Stimulated activated CD8-positive, alpha-beta memory T cell treated with anti-CD3 and anti-CD28 coated beads, Interleukin-7, amount 100 ng/mL, for 48 hours (primary cell): Measurements from ENCODE around the gene PHF2.

Experiments used
- DNase-seq, 2 donors: peaks; one replicate each; pipeline ENCODE4 v3.0.0-alpha.2; 2020; ENCODE audit warnings: low read depth in 1 of 2; ENCODE audit errors: extremely low read depth in 1 of 2

Gene PHF2

DNA sequence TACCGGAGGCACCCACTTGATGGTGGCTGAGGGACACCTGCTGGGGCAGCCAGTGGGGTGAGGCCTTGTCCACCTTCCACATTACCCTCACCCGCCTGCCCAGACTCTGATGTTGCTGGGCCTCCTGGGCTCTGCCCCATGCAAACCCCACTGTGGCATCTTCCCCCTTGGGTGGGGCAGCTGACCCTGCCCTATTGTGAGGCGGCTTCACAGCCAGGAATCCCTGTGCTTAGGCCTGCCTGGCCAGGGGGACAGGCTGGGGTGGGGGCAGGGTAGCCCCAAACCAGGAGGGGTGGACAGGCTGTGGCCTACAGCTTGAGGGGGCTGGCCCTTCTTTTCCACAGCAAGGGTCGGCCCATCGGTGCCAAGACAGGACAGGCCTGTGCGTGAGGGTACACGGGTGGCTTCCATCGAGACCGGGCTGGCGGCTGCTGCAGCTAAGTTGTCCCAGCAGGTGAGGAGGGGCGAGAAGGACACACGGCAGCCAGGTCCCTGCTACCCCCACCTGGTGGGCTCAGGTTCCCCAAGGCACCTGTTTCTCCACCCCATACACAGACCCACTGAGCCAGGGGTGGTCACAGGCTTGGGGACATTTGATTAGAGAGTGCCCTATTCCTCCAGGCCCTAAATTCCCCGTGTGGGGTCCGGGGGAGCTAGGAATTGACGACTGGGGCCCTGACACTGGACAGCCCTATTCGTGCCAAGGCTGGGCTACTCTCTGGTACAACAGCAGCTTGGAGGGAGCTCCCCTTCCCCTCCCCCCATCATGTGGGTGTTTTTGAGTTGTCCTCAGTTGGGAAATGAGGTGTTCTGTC lies 99.2 kb downstream of the PHF2 start:
- no peak for DNase-seq

DNA sequence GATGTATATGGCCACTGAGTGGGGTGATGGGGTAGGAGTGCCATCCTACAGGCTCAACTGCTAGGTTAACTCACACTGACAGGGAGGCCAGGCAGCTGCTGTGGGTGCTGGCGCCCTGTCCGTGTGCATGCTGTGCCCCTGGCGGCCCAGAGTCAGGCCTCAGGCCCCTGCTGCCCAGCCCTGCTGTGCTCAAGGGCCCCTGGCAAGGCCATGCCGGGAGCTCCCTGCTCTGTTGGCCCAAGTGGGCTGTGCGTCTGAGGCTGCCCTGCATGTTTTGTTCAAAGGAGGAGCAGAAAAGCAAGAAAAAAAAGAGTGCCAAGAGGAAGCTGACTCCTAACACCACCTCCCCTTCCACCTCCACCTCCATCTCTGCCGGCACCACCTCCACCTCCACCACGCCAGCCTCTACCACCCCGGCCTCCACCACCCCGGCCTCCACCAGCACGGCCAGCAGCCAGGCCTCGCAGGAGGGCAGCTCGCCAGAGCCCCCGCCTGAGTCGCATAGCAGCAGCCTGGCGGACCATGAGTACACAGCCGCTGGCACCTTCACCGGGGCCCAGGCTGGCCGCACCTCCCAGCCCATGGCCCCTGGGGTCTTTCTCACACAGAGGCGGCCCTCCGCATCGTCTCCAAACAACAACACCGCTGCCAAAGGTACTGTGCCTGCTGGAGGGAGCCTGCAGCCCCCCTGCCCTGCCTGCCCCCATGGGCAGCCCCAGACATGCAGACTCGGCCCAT lies 100.1 kb downstream of the PHF2 start:
- no peak for DNase-seq

DNA sequence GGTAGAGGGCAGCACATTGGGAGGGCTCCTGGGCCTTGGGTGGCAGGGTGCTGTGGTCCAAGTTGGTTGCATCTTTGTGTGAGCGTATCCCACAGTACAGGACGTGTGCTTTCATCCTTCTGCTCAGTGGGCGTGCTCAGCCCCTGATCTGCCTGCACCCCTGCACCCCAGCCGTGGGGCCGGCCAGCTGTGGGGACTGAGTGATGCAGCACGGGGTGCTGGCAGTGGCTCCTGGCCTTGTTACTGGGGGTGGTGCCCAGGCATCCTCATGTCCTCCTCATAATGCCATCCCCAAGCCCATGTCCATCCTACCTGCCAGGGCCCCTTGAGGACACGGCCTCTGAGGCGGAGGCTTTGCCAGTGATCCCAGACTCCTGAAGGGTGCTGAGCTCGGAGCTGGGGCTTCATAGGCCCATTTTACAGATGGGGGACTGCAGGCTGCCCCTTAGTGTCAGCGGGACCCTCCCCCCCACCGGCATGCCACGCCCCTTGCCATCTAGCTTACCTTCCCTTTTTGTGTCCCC lies 100.7 kb downstream of the PHF2 start:
- DNase-seq, result no peak

DNA sequence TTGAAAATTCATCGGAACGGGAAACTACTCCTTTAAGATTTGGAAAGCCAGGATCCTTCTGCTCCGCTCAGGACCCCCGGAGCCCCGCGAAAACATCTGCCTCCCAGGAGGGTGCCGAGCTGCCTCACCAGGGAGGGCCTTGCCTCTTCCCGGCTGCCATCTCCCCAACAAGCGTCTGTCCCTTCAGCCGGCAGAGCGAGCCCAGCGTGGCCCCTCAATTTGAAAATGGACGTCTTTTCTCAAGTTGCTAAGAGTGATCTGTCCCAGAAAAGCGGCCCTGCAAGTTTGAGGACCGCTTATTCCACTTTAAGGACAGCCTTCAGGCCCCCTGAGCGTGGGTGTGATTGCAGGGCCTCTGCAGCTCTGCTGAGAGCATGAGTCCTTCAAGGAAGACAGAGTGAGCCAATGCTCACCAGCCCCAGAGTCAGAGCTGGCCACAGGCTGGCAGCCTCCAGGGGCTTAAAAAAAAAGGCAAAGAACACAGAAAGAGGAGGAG lies 101.3 kb downstream of the PHF2 start:
- DNase-seq, result no peak

DNA sequence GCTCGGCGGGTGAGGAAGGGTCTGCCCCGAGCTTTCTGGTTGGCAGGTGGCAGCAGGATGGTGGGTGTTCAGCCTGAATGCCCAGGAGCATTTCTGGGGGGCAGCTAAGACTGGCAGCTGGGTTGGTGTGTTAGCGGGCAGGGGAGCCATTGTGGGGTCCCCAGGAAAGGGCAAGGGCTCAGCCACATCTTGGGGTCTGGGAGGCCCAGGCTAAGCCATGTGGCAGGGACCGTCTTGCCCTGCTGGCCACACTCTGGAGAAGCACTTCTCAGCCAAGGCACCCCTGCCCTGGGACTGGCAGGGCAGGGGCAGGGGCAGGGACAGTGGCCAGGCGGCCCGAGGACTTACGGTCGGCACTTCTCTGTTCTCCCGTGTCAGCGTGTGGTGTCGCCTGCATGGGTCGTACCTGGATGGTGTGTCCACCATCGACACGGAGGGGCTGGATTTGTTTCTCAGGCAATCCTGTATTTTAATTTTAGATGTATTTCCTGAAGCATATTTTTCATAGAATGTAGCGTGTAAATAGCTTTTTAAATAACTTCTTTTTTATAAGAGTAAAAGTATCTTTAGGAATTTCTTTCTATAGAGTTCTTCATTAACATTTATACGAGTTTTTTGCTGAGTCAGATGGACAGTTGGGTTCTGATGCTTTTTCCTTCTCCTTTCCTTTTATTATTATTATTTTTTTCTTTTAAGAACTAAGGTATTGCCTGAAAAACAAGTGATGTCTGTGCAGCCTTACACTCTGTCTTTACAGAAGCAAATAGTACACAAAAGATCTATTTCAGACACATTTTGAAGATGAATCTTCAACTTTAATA lies 102.0 kb downstream of the PHF2 start:
- DNase-seq, result no peak

DNA sequence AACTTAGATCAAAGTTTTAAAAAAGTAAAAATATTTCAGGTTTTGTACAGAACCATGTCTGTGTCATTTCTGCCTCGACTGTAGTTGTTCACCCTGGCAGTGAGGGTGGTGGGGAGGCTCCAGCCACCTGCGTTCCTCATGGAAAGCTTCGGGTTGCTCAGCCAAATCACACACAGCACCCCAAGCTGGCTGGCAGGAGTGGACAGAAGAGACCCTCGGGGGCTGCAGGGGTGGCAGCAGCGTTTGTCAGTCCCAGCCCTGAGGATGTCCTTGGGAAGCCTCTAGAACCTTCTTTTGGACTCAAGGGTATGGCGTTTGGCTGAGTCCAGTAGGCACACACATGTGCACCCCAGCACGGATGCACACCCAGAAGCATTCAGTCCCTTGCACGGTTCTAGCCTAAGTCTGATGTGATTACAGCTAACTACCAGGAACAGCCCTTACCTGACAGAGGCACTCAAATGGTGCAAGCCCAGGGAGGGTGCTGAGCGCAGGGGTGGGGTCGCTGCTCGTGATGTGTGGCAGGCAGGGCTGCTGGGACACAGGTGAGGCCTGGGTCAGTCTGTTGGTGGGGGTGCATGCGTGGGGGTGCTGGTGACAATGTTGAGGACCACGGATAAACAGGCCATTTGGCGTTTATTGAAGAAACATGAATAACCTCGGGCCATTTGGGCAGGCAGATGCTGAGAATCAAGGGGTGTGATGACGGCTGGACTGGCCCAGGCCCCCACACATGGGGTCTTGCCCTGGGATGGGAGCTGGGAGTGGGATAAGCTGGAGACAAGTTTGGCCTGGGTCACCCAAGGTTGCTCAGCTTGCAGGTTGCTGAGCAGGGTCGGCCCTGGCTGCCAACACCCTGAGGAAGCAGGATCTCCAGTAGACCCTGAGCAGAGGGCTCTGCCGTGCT lies 103.4 kb downstream of the PHF2 start:
- no peak for DNase-seq

DNA sequence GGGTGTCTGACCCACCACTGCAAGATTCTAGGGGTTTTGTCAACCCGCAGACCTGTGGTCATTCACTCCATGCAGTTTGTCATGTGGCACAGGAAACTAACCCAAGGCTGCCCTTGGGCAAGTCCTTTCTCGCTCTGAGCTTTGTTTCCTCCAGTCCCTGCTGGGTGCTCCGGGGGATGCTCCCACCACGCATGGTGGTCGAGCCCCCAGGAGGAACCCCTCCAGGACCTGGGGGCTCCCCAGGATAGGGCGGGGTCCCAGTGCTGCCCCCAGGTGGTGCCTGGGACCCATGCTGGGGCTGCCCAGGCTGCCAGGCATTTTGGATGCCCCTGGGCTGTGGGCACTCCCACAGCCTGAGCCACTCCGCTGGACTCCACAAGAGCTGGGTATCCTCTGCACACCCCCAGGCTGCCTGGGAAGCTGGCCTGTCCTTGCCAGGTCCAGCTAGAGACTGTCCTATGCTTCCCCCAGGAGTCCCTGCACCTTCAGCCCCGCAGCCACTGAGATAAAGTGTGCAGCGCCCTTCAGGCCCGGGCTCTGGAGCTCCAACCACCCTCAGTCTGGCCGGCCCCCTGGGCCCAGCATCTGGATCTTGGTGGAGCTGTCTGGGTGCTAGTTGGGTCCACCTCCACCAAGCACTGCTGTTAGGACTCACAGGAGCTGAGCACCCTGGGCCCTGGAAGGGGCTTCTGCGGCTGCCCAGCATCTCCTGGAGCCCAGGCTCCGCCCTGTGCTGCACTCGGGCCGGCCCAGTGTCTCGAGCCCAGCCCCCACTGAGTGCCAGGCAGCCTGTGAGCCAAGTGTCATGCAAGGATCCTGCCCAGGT lies 104.3 kb downstream of the PHF2 start:
- DNase-seq, result no peak

DNA sequence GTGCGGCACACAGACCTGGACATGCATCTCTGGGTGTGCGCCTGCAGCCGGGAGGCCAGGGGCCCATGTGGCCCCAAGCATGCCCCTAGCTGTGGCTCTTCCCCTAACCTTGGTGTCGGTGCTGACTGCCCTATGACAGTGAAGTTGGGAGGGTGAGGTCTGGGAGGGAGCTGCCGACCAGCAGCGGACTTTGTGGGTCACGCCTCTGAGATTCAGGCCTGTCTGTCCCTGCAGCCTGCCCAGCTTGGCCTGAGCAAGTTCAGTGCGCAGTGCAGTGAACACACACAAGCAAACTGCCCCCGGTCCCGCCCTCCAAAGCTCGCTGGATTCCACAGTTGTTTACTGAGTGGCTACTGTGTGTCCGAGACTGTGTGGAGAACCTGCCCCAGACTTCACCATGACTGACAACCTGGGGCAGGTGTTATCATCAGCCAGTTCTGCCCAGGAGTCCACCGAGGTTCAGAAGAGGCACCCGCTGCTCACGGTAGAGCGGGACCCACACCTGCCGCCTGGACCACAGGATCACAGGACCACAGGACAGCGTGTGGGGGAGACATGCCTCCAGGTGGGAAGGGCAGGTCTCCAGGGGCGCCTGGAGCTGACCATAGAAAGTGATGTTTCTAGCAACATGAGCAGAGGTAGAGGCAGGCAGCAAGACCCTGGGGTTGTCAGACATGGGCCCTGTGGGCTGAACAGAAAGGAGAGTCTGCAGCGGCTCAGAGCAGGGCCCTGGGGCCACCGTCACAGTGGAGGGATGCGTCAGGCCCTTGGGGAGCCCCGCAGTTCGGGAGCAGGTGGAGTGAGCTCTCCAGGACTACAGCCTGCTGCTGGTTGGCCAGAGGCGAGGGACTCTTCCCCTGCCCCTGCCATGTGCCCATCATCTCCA lies 105.1 kb downstream of the PHF2 start:
- DNase-seq, result no peak

DNA sequence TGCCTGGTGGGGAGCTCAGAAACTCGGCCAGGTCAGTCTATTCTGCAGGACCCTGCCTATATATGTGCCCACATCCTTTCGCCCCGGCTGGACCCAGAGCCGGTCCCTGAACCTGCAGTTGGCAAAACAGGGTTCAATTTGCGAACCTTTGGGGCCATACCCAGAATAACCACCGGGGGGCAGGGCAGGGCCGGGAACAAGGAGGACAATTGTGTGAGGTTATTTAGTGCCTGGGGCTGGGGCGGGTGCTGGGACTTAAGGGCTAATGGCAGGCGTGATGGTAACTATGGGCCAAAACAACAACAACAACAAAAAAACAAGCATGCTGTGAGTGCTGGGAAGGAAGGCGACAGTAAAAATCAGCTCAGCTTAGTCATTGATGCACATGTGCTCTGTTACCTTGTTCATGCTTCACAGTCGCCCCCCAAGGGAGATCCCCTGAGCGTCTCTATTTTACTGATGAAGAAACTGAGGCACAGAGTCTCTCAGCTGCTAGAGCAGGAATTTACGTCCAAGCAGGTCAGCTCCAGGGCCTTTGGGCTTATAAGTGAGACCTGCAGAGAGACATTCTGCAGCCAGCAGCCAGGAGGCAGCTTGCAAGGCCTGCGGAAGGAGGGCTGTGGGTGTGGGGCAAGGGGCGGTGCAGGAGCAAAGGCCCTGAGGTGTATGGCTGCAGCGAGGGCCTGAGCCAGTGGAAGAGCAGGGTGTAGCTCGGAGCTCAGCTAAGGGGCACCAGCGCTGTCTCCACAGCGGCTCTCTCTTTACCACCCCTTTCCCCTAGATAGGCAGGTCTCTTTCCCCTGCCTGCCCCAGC lies 106.0 kb downstream of the PHF2 start:
- DNase-seq, result peak; percentile 25 to 48

DNA sequence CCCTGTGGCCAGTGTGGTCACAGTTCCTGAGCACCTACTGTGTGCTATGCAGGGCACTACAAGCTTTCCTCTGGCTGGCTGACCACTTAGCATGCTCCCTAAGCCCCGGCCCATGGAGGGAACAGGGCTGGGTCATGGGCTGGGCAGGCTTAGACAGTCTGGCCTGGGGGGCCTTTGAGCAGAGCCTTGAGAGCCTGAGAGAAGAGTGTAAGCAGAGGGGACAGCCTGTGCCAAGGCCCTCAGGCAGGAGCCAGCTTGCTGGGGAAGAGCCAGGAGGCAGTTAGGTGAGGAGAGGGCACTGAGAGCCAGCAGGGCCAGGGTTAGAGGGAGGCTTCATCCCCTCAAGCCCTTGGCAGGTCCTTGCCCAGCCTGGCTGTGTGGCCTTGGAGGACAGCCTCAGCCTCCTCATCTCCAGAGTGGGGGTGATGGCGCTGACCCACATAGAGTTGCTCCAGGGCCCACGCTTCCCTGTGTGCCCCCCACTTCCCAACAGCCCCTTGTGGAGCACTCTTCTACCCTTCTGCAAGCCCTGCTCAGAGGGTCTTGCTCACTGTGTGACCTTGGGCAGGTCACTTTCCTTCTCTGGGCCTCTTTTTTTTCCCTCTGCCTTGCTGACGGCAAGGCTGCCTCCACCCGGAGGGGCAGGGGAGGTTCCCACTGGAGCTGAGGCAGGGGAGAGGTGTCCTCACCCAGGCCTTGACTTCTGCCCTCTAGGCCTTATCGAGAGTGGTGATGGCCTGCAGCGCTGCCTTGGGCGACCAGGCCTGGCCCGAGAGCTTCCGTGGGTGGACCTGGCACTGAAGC lies 107.1 kb downstream of the PHF2 start:
- no peak for DNase-seq

DNA sequence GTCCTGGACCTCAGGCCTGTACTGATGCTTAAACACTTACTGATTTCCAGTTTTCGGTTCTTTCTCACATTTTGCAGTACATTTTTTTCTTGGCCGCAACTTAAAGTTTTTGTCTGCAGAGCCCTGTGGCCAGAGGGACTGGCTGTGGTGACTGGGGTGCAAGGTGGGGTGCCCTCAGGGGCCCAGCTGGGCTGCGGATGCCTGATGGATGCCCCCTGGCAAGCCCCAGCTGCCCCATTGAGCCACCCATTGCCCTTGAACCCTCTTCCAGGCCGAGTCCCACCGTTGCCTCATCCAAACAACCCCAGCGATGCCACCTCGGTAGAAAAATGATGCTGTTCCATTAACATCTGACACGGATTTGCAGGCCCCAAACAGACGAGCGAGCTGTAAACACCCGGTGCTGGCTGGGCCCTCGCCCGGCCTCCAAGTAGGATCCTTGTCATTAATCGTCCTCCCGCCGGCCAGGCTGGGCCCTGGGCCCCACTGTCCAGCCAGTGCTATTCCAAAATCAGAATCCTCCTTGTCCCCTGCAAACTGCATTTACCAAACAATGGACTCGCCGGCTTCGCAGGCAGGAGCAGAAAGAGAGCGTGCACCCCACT lies 107.9 kb downstream of the PHF2 start:
- DNase-seq, result no peak

DNA sequence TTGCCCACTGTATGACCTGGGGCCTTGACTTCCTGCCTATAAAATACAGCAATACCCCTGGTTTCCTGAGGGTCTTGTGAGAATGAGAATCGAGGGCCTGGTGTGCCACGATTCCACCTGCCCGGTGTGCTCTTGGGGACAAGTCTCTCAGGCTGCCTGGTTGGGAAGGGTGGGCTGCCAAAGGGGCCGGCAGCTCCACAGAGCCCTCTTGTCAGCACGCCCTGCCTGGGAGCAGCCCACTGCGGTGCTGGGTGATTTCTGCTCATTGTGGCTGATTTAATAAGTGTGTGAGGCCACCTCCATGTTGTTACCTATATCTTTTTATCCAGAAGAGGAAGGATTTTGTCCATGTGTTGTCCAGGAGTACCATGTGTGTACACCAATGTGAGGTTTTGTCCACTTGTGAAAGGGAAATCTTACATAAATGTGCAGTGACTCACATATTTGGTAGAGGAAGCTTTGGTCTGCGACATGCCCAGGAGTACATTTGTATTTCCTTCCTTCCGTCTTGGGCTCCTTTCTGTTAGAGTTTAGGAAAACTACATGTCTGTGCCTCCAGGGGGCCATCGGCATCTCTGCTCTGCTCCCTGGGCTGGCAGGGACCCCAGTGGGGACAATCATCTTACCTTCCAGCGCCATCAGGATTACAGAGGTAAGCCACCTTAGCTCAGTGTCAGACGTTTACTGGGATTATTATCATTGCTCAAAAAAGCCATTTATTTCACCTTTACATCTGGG lies 108.6 kb downstream of the PHF2 start:
- DNase-seq, result no peak

DNA sequence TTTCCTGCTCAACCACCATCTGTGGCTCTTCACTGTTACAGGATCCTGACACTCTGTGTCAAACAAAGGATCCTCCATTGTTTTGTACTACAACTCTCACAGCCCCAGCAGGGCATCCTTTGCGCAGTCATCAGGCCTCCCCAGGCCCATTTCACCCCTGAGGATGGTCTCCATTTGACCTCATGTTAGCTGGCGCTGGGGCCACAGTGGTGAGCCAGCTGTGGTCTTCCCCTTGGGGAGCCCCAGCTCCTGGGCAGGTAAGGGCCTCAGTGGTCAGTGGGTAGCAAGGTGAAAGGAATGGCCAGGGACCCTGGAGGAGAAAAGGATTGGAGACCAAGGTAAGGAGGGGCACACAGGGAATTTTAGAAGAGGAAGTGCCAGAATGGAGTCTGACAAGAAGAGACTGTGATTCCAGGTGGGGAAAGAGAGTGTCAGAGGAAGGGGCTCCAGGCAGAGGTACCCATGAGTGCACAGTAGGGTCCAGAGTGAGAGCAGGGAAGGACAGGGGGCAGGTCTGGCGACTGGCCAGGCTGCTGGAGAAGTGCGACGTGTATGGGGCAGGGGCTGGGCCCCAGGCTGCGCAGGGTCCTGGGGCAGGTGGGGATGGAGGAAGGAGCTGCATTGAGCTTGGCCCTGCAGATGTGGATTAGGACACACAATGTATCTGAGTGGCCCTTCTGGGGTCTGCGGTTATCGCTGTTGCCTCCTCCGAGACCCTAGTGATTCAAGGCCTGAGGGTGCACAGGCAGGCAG lies 109.9 kb downstream of the PHF2 start:
- DNase-seq, result no peak

DNA sequence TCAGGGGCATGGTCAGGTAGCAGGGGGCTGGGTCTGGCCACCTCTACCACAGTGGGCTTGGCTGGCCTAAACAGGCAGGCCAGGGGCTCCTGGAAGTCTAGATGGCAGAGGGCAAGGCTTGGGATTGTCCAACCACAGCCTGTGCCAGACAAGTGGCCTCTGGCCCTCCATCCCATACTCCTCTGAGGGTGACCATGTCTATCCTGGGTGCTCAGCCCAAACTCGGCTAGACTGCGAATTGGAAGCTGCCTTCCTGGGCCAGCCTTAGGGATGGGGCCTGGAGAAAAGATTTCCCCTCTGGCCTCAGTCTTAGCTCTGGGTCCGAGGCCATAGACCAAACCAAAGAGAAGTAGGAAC lies 110.5 kb downstream of the PHF2 start:
- no peak for DNase-seq

DNA sequence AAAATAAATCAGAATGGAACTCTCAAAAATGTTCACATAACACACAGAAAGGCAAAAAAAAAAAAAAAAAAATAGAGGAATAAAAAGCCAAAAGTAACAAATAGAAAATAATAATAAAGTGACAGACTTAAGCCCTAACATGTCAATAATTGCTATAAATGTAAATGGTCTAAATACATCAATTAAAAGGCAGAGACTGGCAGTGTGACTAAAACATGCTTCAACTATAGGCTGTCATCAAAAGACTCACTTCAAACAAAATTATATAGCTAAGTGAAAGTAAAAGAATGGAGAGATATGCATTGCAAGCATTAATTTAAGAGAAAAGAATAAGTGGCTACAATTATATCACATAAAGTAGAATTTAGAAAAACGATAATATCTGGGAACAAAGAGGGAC lies 114.2 kb downstream of the PHF2 start:
- no peak for DNase-seq
